ENCODE data around the gene ALOX12B.
"Not testable (repeated sequence)": the region's sequence is repeated elsewhere in the genome, so short reads cannot be mapped to it uniquely, and the experiment has no call there.

Gene ALOX12B

DNA sequence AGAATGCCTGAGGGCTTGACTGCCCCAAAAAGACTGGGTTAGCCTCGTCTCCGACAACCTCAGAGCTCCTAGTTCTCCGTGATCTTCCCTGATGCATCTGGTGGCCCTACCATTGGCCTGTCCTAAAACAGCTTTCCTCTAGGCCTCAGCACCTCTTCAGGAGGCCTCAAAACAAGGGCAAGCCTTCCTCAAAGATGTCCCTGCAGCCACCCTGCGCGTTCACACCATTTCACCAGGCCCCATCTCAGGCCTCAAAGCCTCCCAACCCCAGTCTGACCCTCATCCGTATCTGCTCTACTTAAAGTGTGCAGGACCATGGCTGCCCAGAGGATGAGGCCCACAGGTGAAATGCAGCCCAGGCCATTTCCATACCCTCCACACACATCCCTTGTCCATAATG, 23.4 kb upstream of the ALOX12B start:
- no peak overlapping the region for H4K5ac ChIP-seq (ENCODE audit: low read length)
- no peak overlapping the region for H3K27ac ChIP-seq (ENCODE audit: low read depth, low read length)
- no peak overlapping the region for H3K4ac ChIP-seq (ENCODE audit: low read depth, low read length)
- DNase-seq, result no peak
- no peaks in the 10 kb centered on the region for H3K36me3 ChIP-seq (ENCODE audit: control insufficient read depth, insufficient read depth, low read length)
- no peak overlapping the region for H2BK120ac ChIP-seq (ENCODE audit: low read depth, low read length)
- no peak overlapping the region for H3K4me2 ChIP-seq (ENCODE audit: low read length)
- no peak overlapping the region for H3K4me3 ChIP-seq (ENCODE audit: low read length)
- no peak overlapping the region for H3K9ac ChIP-seq (ENCODE audit: low read length)
- no peaks in the 10 kb centered on the region for H3K4me1 ChIP-seq (ENCODE audit: control insufficient read depth, low read depth, low read length)
- H4K8ac ChIP-seq (ENCODE audit: low read depth, low read length), result no peak overlapping the region
- no peaks in the 10 kb centered on the region for H3K79me2 ChIP-seq (ENCODE audit: control insufficient read depth, insufficient read depth, low read length)
- H2BK5ac ChIP-seq (ENCODE audit: low read length), result no peak overlapping the region
- no peak overlapping the region for H3K56ac ChIP-seq (ENCODE audit: low read length)
- no peak overlapping the region for H3K23ac ChIP-seq (ENCODE audit: low read length)
- peaks cover 12% of the 10 kb centered on the region for H3K27me3 ChIP-seq (ENCODE audit: insufficient read depth, low read length, poor library complexity)
- H2BK15ac ChIP-seq (replicated peaks; ENCODE audit: low read depth), result no peak overlapping the region
- no CpG with 5 or more reads among the region's 6 CpGs for WGBS (ENCODE audit: extremely low coverage, insufficient coverage, low lambda C conversion rate)
- H3K18ac ChIP-seq (ENCODE audit: low read length), result no peak overlapping the region
- no peak overlapping the region for H2AK5ac ChIP-seq (ENCODE audit: low read length)
- no peaks in the 10 kb centered on the region for H3K79me1 ChIP-seq (ENCODE audit: low read length)

- no peak overlapping the region for H4K8ac ChIP-seq (ENCODE audit: low read depth, low read length)
- no peak overlapping the region for H3K18ac ChIP-seq (ENCODE audit: low read length)
- no peak overlapping the region for H3K56ac ChIP-seq (ENCODE audit: low read length)
- no peak overlapping the region for H3K23ac ChIP-seq (ENCODE audit: low read length)
- H3K4me2 ChIP-seq (ENCODE audit: low read length), result no peak overlapping the region
- H2AK5ac ChIP-seq (ENCODE audit: low read length), result no peak overlapping the region
- no peaks in the 10 kb centered on the region for H3K79me1 ChIP-seq (ENCODE audit: low read length)
- no peak overlapping the region for H3K4me3 ChIP-seq (ENCODE audit: low read length)
- no peak overlapping the region for H2BK15ac ChIP-seq (replicated peaks; ENCODE audit: low read depth)
- no peaks in the 10 kb centered on the region for H3K4me1 ChIP-seq (ENCODE audit: control insufficient read depth, low read depth, low read length)
- H2BK120ac ChIP-seq (ENCODE audit: low read depth, low read length), result no peak overlapping the region
- no peak for DNase-seq
- no peak overlapping the region for H3K9ac ChIP-seq (ENCODE audit: low read length)
- no peaks in the 10 kb centered on the region for H3K36me3 ChIP-seq (ENCODE audit: control insufficient read depth, insufficient read depth, low read length)
- H3K27ac ChIP-seq (ENCODE audit: low read depth, low read length), result no peak overlapping the region
- no peaks in the 10 kb centered on the region for H3K79me2 ChIP-seq (ENCODE audit: control insufficient read depth, insufficient read depth, low read length)
- H4K5ac ChIP-seq (ENCODE audit: low read length), result no peak overlapping the region
- WGBS (ENCODE audit: extremely low coverage, insufficient coverage, low lambda C conversion rate), result no CpG with 5 or more reads among the region's 10 CpGs
- H2BK5ac ChIP-seq (ENCODE audit: low read length), result no peak overlapping the region
- peaks cover 9% of the 10 kb centered on the region for H3K27me3 ChIP-seq (ENCODE audit: insufficient read depth, low read length, poor library complexity)
- H3K4ac ChIP-seq (ENCODE audit: low read depth, low read length), result no peak overlapping the region
Measured at GRCh38 chr17:8110456-8110804, 22.9 kb upstream of the ALOX12B start.

GRCh38 chr17:8109661-8110455, 22.3 kb upstream of the ALOX12B start:
- H3K79me2 ChIP-seq (ENCODE audit: control insufficient read depth, insufficient read depth, low read length), result no peaks in the 10 kb centered on the region
- H3K27ac ChIP-seq (ENCODE audit: low read depth, low read length), result no peak overlapping the region
- no peak overlapping the region for H2BK120ac ChIP-seq (ENCODE audit: low read depth, low read length)
- H3K23ac ChIP-seq (ENCODE audit: low read length), result no peak overlapping the region
- no peaks in the 10 kb centered on the region for H3K4me1 ChIP-seq (ENCODE audit: control insufficient read depth, low read depth, low read length)
- H4K5ac ChIP-seq (ENCODE audit: low read length), result no peak overlapping the region
- H3K4me2 ChIP-seq (ENCODE audit: low read length), result peak overlapping the region; percentile 42
- peak overlapping the region; percentile 24 for H3K9ac ChIP-seq (ENCODE audit: low read length)
- H3K56ac ChIP-seq (ENCODE audit: low read length), result peak overlapping the region; percentile 60
- peaks cover 6% of the 10 kb centered on the region for H3K27me3 ChIP-seq (ENCODE audit: insufficient read depth, low read length, poor library complexity)
- no peak overlapping the region for H4K8ac ChIP-seq (ENCODE audit: low read depth, low read length)
- H3K36me3 ChIP-seq (ENCODE audit: control insufficient read depth, insufficient read depth, low read length), result no peaks in the 10 kb centered on the region
- no peak overlapping the region for H2BK5ac ChIP-seq (ENCODE audit: low read length)
- WGBS (ENCODE audit: extremely low coverage, insufficient coverage, low lambda C conversion rate), result no CpG with 5 or more reads among the region's 63 CpGs
- no peak overlapping the region for H3K18ac ChIP-seq (ENCODE audit: low read length)
- no peak overlapping the region for H3K4ac ChIP-seq (ENCODE audit: low read depth, low read length)
- H2AK5ac ChIP-seq (ENCODE audit: low read length), result no peak overlapping the region
- no peaks in the 10 kb centered on the region for H3K79me1 ChIP-seq (ENCODE audit: low read length)
- no peak overlapping the region for H3K4me3 ChIP-seq (ENCODE audit: low read length)
- peak; percentile 66 for DNase-seq
- H2BK15ac ChIP-seq (replicated peaks; ENCODE audit: low read depth), result no peak overlapping the region

DNA sequence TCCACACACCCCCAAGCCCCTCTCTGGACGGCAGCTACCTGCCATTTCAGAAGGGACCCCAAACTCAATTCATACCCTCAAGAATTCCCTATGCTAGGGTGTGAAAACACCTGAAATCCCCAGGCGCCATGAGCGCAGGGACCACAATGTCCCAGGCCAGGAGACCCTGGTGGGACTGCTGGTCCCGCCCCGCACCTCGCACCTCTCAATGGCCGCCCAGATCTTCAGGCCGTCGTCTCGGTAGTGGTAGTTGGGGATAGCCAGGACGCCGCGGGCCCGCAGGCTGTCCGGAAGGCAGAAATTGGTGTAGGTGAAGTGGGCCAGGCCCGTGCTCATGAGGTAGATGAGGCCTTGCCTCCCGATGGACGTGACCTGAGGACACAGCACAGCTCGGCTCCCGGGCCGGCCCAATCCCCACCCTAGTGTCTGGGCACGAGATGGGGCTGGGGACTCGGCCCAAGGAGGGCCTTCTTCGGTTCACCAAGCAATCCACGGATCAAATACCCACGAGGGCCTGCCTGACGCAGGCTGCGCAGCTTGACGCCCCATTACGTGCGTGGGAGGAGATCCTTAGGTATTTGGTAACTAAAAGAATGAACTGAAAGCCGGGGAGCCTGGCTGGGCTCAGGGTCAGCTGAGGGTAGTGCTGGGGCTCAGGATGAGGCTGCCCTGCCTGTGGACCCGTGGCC, 21.6 kb upstream of the ALOX12B start:
- H4K8ac ChIP-seq (ENCODE audit: low read depth, low read length), result no peak overlapping the region
- H3K36me3 ChIP-seq (ENCODE audit: control insufficient read depth, insufficient read depth, low read length), result no peaks in the 10 kb centered on the region
- H3K4me1 ChIP-seq (ENCODE audit: control insufficient read depth, low read depth, low read length), result no peaks in the 10 kb centered on the region
- no peak overlapping the region for H3K4me3 ChIP-seq (ENCODE audit: low read length)
- H3K79me2 ChIP-seq (ENCODE audit: control insufficient read depth, insufficient read depth, low read length), result no peaks in the 10 kb centered on the region
- DNase-seq, result no peak
- H3K18ac ChIP-seq (ENCODE audit: low read length), result no peak overlapping the region
- H3K27me3 ChIP-seq (ENCODE audit: insufficient read depth, low read length, poor library complexity), result peaks cover 5% of the 10 kb centered on the region
- no peak overlapping the region for H3K56ac ChIP-seq (ENCODE audit: low read length)
- H2AK5ac ChIP-seq (ENCODE audit: low read length), result no peak overlapping the region
- no peak overlapping the region for H3K27ac ChIP-seq (ENCODE audit: low read depth, low read length)
- H3K4me2 ChIP-seq (ENCODE audit: low read length), result no peak overlapping the region
- H3K9ac ChIP-seq (ENCODE audit: low read length), result no peak overlapping the region
- H3K23ac ChIP-seq (ENCODE audit: low read length), result no peak overlapping the region
- H4K5ac ChIP-seq (ENCODE audit: low read length), result no peak overlapping the region
- WGBS (ENCODE audit: extremely low coverage, insufficient coverage, low lambda C conversion rate), result no CpG with 5 or more reads among the region's 33 CpGs
- no peak overlapping the region for H2BK5ac ChIP-seq (ENCODE audit: low read length)
- H3K4ac ChIP-seq (ENCODE audit: low read depth, low read length), result no peak overlapping the region
- no peak overlapping the region for H2BK15ac ChIP-seq (replicated peaks; ENCODE audit: low read depth)
- H2BK120ac ChIP-seq (ENCODE audit: low read depth, low read length), result no peak overlapping the region
- no peaks in the 10 kb centered on the region for H3K79me1 ChIP-seq (ENCODE audit: low read length)

DNA sequence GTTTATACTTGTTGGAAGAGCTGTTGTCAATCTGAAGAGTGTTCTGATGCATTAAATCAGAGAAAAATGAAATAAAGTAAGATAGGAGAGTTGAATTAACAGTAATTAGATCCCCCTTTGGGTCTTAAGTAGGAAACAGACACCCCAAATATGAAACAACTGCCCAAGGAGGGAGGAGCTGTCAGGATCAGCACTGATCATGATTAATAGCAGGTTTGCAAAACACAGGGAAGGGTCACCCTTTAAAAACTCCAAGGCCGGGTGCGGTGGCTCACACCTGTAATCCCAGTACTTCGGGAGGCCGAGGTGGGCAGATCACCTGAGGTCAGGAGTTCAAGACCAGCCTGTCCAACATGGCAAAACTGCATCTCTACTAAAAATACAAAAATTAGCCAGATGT, 19.5 kb upstream of the ALOX12B start:
- no CpG with 5 or more reads among the region's 4 CpGs for WGBS (ENCODE audit: extremely low coverage, insufficient coverage, low lambda C conversion rate)
- not testable (repeated sequence) for H4K8ac ChIP-seq (ENCODE audit: low read depth, low read length); H3K79me2 ChIP-seq (ENCODE audit: control insufficient read depth, insufficient read depth, low read length); H2BK120ac ChIP-seq (ENCODE audit: low read depth, low read length); H3K9ac ChIP-seq (ENCODE audit: low read length); H3K4me3 ChIP-seq (ENCODE audit: low read length); H3K4me2 ChIP-seq (ENCODE audit: low read length); H3K23ac ChIP-seq (ENCODE audit: low read length); H3K27ac ChIP-seq (ENCODE audit: low read depth, low read length); H3K4ac ChIP-seq (ENCODE audit: low read depth, low read length); H3K79me1 ChIP-seq (ENCODE audit: low read length); H3K18ac ChIP-seq (ENCODE audit: low read length); DNase-seq; H3K4me1 ChIP-seq (ENCODE audit: control insufficient read depth, low read depth, low read length); H3K56ac ChIP-seq (ENCODE audit: low read length); H2BK15ac ChIP-seq (replicated peaks; ENCODE audit: low read depth); H2BK5ac ChIP-seq (ENCODE audit: low read length); H4K5ac ChIP-seq (ENCODE audit: low read length); H2AK5ac ChIP-seq (ENCODE audit: low read length); H3K36me3 ChIP-seq (ENCODE audit: control insufficient read depth, insufficient read depth, low read length); H3K27me3 ChIP-seq (ENCODE audit: insufficient read depth, low read length, poor library complexity)

Measured in mesendoderm (in vitro differentiated cells).